Mucosa of descending colon (tissue), 3 donors: Measurements from ENCODE around the gene TADA3. TPM values are rescaled to one million over a fixed set of nuclear protein-coding genes. Genes with fewer than 3 reads are reported as not detected.

ENCODE experiments used
- ATAC-seq: fragments of 200-7000 bp; cut with Tn5 transposase; one replicate; pipeline ENCODE4 v1.9.1; 2020; ENCODE audit warnings: mild to moderate bottlenecking, moderate library complexity
- DNase-seq, 3 donors: peaks; one replicate each; pipeline ENCODE4 v3.0.0-alpha.2; 2020
- H3K36me3 ChIP-seq: fragments of 200-600 bp; one replicate; pipeline ENCODE4 v1.8.0; 2021; ENCODE audit warnings: low read depth, mild to moderate bottlenecking
- H3K4me1 ChIP-seq: fragments of 200-600 bp; one replicate; pipeline ENCODE4 v1.8.0; 2021; ENCODE audit warnings: low read depth, mild to moderate bottlenecking
- H3K4me3 ChIP-seq: fragments of 200-600 bp; one replicate; pipeline ENCODE4 v1.8.0; 2021; ENCODE audit warnings: mild to moderate bottlenecking
- H3K9me3 ChIP-seq: fragments of 200-600 bp; one replicate; pipeline ENCODE4 v1.8.0; 2021; ENCODE audit warnings: mild to moderate bottlenecking
- intact Hi-C, 2 donors: fragments of 100-400 bp; cut with DNase I in 1 of 2; cut with micrococcal nuclease in 1 of 2; formaldehyde crosslinking; loops; one replicate each; pipeline versions ENCODE4 v1.11.0 to v1.11.1; 2022; cut with DNase I, micrococcal nuclease
- long read RNA-seq, 2 donors: library from polyadenylated mRNA; unstranded; transcript quantifications; one replicate each; pipeline ENCODE4 v2.0.0, GENCODE V29; 2019 to 2021
- total RNA-seq, 3 donors: library from RNA; stranded (reverse); fragmentation: NEBNext Ultra II Directional in 2 of 3; extraction: Animal tissue kit (Norgen Biotek cat#: 25700) in 2 of 3; gene quantifications; one replicate each; pipeline versions ENCODE4 v1.2.1 to v1.2.4, GENCODE V29; 2021 to 2023
- TF ChIP-seq, protein P1 (sequence below): fragments of 200-600 bp; IDR thresholded peaks from one replicate; pipeline ENCODE4 v1.8.0; 2022; ENCODE audit warnings: antibody characterized with exemption, mild to moderate bottlenecking
- donor health status: DM: no; HTN: no; CAD: no; lungs with moderate emphysema.
- donor health status: DM: no; HTN: no; CAD: no.
- donor health status: DM: no; HTN: yes; CAD: no.

TADA3 gene, protein sequence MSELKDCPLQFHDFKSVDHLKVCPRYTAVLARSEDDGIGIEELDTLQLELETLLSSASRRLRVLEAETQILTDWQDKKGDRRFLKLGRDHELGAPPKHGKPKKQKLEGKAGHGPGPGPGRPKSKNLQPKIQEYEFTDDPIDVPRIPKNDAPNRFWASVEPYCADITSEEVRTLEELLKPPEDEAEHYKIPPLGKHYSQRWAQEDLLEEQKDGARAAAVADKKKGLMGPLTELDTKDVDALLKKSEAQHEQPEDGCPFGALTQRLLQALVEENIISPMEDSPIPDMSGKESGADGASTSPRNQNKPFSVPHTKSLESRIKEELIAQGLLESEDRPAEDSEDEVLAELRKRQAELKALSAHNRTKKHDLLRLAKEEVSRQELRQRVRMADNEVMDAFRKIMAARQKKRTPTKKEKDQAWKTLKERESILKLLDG
- total RNA-seq: 10 to 100 TPM; 63.0 to 66.1 (median 63.2) TPM
- long read RNA-seq, donor 1, transcript TADA3-201 (9 exons, 2,355 nt): major isoform, 127 of 155 reads
- long read RNA-seq, donor 1, partial matches to known transcripts: 18 of 155 reads
- long read RNA-seq, donor 1, other reads (novel, unspliced or antisense): 6 of 155 reads
- long read RNA-seq, donor 2, transcript TADA3-201 (9 exons, 2,355 nt): major isoform, 52 of 59 reads
- long read RNA-seq, donor 2, partial matches to known transcripts: 0 of 59 reads
- long read RNA-seq, donor 2, other reads (novel, unspliced or antisense): 5 of 59 reads

DNA sequence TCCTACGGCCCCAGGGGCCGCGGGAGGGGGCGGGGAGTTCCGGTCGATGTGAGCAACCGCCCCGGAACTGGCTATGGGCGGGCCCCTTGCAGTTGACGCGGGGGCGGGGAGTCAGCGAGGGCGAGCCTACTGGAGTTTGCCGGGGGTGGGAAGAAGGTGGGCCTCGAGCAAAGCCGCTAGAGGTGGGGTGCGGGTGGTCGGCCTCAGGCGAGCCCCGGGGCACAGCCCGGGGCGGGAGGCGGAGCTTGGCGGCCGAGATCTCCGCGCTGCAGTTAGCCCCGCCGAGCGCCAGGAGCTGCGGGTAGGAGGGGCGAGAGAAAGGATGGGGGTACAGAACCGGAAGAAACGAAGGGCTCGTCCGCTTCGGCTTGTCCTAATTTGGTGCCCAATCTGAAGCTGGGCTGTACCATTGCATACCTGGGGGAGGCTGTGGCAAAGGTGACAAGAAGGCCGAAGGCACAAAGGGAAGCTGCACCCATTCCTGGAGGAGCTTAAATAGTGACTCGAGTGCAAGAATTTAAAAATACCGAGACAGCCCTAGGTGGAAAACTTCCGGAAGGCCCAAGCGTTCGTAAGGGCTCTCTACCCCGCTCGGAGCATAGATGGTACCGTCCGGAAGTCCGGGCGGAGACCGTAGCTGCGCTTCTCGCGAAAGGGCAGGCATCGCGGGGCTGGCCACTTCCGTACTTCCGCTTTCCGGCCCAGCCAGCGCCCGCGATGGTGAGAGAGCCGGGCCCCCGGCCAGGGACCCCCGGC is at the start of gene TADA3, which contains the start of gene ARPC4:
TADA3 (minus strand) TSS at position 69 of the 756 bp plus-strand sequence. CDS start 1,007 bp downstream, outside the sequence.
ARPC4 (plus strand) TSS at position 678 of the 756 bp plus-strand sequence; CDS start at position 718, 40 bp downstream.
- TF ChIP-seq, protein P1, sequence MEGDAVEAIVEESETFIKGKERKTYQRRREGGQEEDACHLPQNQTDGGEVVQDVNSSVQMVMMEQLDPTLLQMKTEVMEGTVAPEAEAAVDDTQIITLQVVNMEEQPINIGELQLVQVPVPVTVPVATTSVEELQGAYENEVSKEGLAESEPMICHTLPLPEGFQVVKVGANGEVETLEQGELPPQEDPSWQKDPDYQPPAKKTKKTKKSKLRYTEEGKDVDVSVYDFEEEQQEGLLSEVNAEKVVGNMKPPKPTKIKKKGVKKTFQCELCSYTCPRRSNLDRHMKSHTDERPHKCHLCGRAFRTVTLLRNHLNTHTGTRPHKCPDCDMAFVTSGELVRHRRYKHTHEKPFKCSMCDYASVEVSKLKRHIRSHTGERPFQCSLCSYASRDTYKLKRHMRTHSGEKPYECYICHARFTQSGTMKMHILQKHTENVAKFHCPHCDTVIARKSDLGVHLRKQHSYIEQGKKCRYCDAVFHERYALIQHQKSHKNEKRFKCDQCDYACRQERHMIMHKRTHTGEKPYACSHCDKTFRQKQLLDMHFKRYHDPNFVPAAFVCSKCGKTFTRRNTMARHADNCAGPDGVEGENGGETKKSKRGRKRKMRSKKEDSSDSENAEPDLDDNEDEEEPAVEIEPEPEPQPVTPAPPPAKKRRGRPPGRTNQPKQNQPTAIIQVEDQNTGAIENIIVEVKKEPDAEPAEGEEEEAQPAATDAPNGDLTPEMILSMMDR: no peak
- Histone ChIP-seq H3K9me3 (no peaks in the 10 kb centered on the region), H3K4me3 (peak within 1 kb of the TSS; percentile 98), H3K36me3 (peaks cover 2% of the 10 kb centered on the region), H3K4me1 (peaks cover 9% of the 10 kb centered on the region)
- intact Hi-C loops: no loop called here
- ATAC-seq (peak; percentile 93), DNase-seq (peak; percentile 95 to 96 (median 96))

DNA sequence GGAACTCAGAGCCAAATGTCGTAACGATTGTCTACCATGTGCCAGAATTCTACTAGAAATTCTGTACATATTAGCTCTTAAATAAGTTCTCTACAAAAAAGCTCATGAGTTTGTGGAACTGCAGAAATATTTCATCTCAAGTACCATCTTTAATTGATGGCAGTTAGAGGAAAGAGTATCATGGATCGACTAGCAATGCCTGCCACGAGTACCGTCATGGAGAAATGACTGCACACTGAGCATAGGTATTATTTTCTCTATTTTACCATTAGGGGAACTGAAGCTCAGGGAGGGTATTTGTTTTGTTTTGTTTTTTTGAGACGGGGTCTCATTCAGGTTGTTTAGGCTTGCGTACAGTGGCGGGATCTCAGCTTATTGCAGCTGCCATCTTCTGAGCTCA is 48.7 kb upstream of the TADA3 start:
- Histone ChIP-seq H3K9me3 (no peaks in the 10 kb centered on the region), H3K4me1 (peaks cover 7% of the 10 kb centered on the region), H3K4me3 (no peak overlapping the region), H3K36me3 (no peaks in the 10 kb centered on the region)
- TF ChIP-seq, protein P1: no peak
- no peak for DNase-seq
- intact Hi-C loops: no loop called here
- no peak for ATAC-seq

DNA sequence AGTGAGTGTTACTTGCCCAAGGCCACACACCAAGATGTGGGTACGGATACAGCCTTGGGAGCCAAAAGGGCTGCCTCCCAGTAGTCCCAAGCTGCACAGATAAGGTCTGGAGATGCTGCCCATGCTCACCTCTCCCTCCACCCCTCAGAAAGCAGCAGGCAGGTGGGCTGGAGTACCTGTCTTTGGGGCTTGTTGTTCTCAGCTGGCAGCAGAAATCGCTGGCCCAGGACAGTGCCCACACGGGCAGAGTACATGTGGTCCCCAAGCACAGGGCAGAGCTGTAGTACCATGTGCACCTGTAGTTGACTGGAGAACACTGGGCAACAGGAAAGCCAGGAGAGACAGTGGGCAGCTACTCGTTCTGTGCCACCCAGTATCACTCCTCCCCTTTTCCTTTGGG is 46.6 kb upstream of the TADA3 start:
- Histone ChIP-seq H3K36me3 (no peaks in the 10 kb centered on the region), H3K4me3 (no peak overlapping the region), H3K4me1 (peaks cover 7% of the 10 kb centered on the region), H3K9me3 (no peaks in the 10 kb centered on the region)
- DNase-seq (peak in 1 of 3 donors; percentile 33), ATAC-seq (no peak)
- intact Hi-C loops: no loop called here
- TF ChIP-seq, protein P1: no peak

DNA sequence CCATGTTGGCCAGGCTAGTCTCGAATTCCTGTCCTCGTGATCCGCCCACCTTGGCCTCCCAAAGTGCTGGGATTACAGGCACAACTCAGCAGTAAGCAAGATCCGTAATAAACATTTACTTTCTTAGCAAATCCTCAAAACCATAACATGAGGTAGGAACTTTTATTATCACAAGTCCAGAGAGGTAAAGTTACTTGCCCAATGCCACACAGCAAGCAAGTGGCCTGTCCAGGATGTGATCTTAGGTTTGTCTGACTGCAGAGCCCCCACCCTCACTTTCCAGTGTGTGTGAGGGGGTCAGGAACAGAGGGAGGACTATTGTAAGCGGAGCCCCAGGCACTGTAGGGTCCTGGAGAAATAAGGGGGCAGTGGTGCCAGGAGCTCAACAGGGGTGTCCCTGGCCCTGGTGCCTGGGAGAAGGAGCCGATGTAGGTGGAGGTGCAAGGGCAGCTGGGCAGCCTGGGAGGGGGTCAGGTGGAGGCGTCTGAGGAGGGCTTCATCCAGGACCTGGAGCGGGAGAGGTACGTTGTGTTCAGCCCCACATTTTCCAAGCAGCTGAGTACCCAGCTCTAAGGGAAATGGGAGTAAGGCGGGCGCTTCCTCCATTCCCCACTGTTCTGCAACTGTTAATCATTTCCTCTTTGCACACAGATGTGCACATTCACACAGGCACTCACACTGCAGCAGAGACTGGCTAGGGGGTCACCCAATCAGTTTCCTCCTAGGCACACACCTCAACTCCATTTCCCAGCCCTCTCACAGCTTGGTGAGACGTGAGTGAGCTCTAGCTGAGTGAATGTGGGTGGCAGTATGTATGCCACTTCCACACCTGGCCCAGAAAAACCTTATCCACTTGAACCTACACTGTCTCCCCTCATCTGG is 45.7 kb upstream of the TADA3 start:
- intact Hi-C loops: no loop called here
- ATAC-seq (no peak), DNase-seq (peak in 1 of 3 donors; percentile 13)
- no peaks in the 10 kb centered on the region for H3K9me3 ChIP-seq
- TF ChIP-seq, protein P1: no peak
- no peaks in the 10 kb centered on the region for H3K36me3 ChIP-seq
- H3K4me1 ChIP-seq: peaks cover 7% of the 10 kb centered on the region
- H3K4me3 ChIP-seq: no peak overlapping the region
